ENCODE data around the gene TFAP2A. TPM values are rescaled to one million over a fixed set of nuclear protein-coding genes. Genes with fewer than 3 reads are reported as not detected.

Gene TFAP2A
- total RNA-seq, 1 experiment from 2014 or later = 24.3 TPM

GRCh38 chr6:10405513-10405900, 9.4 kb downstream of the TFAP2A start:
- Histone ChIP-seq H3K27me3 (ENCODE audit: insufficient read depth, low read length) (no peaks in the 10 kb centered on the region), H3K4me3 (replicated peaks in 1 of 2; ENCODE audit: low read depth in 1 of 2, low read length in 2 of 2) (peak overlapping the region; percentile 77 to 83), H3K79me2 (ENCODE audit: insufficient read depth, low read length) (peaks cover 61% of the 10 kb centered on the region), H3K9me3 (ENCODE audit: control insufficient read depth in 1 of 2, insufficient read depth in 1 of 2, low read depth in 1 of 2, low read length in 2 of 2) (no peaks in the 10 kb centered on the region), H3K27ac (ENCODE audit: low read depth, low read length) (peak overlapping the region; percentile 88; the same call in 1 of the 2 replicates), H3K4me2 (ENCODE audit: low read length) (peak overlapping the region; percentile 86), H2AFZ (ENCODE audit: low read depth, low read length, poor library complexity, severe bottlenecking) (no peak overlapping the region), H3K4me1 (ENCODE audit: control insufficient read depth in 1 of 2, insufficient read depth in 2 of 2, low read length in 2 of 2) (peaks cover 5 to 35% of the 10 kb centered on the region in 2 experiments; a peak in 3 of 4 replicates), H3K9me2 (ENCODE audit: insufficient read depth) (no peaks in the 10 kb centered on the region), H3K9ac (ENCODE audit: low read length) (peak overlapping the region; percentile 91), H4K20me1 (ENCODE audit: insufficient read depth) (no peaks in the 10 kb centered on the region), H3K36me3 (ENCODE audit: control insufficient read depth in 1 of 2, insufficient read depth in 2 of 2, low read length in 2 of 2) (peaks cover 11 to 19% of the 10 kb centered on the region in 2 experiments; a peak in 3 of 4 replicates)
- ATAC-seq (no peak), DNase-seq (ENCODE audit: low read depth, low spot score) (no peak)
- intact Hi-C loops (cut with micrococcal nuclease) = no loop called here
- ChIA-PET POLR2A (interaction anchor here (3.3 kb wide), 1 partner anchor 8 kb away, joined by 22 read pairs; the partner anchor contains the start of gene TFAP2A), RAD21 (ENCODE audit: low non-redundant PET in 1 of 2, low total read pairs in 2 of 2, uncharacterized antibody in 2 of 2, unreplicated experiment in 2 of 2) (interaction anchor here in 1 of 2 experiments (0.7 kb wide), 1 partner anchor 29 kb away, joined by 3 read pairs; no protein-coding TSS in a partner anchor), CTCF (interaction anchor here (1.5 kb wide), 1 partner anchor 10 kb away, joined by 7 read pairs; the partner anchor contains the start of gene TFAP2A)
- TF ChIP-seq RAD21 (IDR thresholded peaks at IDR 0.05; ENCODE audit: low read depth) (no peak), CTCF (IDR thresholded peaks at IDR 0.05 in 2 of 3, conservative IDR thresholded peaks at IDR 0.05 in 1 of 3; ENCODE audit: borderline replicate concordance in 1 of 3, insufficient read depth in 1 of 3, low read depth in 2 of 3, low read length in 2 of 3) (no peak), MAX (IDR thresholded peaks at IDR 0.05) (no peak), FOSL1 (IDR thresholded peaks at IDR 0.05; ENCODE audit: low read depth) (no peak), YY1 (IDR thresholded peaks at IDR 0.05; ENCODE audit: extremely low read depth, insufficient replicate concordance, low read depth, low read length) (no peak), EZH2 (IDR thresholded peaks at IDR 0.05) (no peak), TCF7L2 (IDR thresholded peaks at IDR 0.05; ENCODE audit: borderline replicate concordance, extremely low read depth, insufficient read depth, insufficient read length) (no peak), SP1 (IDR thresholded peaks at IDR 0.05; ENCODE audit: low read depth) (no peak), JUND (IDR thresholded peaks at IDR 0.05) (no peak), ZFX (IDR thresholded peaks at IDR 0.05) (no peak), EGR1 (IDR thresholded peaks at IDR 0.05; ENCODE audit: low read depth) (no peak), ATF3 (IDR thresholded peaks at IDR 0.05) (no peak), EZH2phosphoT487 (IDR thresholded peaks at IDR 0.05; ENCODE audit: borderline replicate concordance) (no peak), POLR2AphosphoS5 (IDR thresholded peaks at IDR 0.05; ENCODE audit: low read depth, low read length) (no peak), SRF (IDR thresholded peaks at IDR 0.05; ENCODE audit: low read depth) (no peak), ELF1 (IDR thresholded peaks at IDR 0.05; ENCODE audit: borderline replicate concordance, low read depth) (no peak), CBX3 (IDR thresholded peaks at IDR 0.05; ENCODE audit: low read depth) (no peak), CEBPB (IDR thresholded peaks at IDR 0.05; ENCODE audit: low read depth) (no peak), SIN3A (IDR thresholded peaks at IDR 0.05; ENCODE audit: low read depth) (no peak), ZNF274 (IDR thresholded peaks at IDR 0.05; ENCODE audit: low read depth, low read length) (no peak)
- no TSS peak for BruUV-seq (replicated peaks)
